C1 segment of cervical spinal cord (tissue), 14 donors: Measurements from ENCODE around the gene PRKD1.
A peak's percentile ranks its signal among the peaks of the same experiment; 100 is the strongest.
"Not testable (repeated sequence)": the region's sequence is repeated elsewhere in the genome, so short reads cannot be mapped to it uniquely, and the experiment has no call there.

Experiments used
- DNase-seq, 14 donors: peaks; one replicate each; lab custom pipeline; 2025; lab: John Stamatoyannopoulos, UW

The PRKD1 gene

GRCh38 chr14:29743531-29743930 is 184.1 kb downstream of the PRKD1 start:
- DNase-seq = peak in 1 of 14 donors; percentile 11

- DNase-seq = no peak
Measured at GRCh38 chr14:29741909-29742401, 185.7 kb downstream of the PRKD1 start.

- no peak for DNase-seq
Measured at GRCh38 chr14:29740491-29740890, 187.2 kb downstream of the PRKD1 start.

GRCh38 chr14:29738950-29739349 is 188.7 kb downstream of the PRKD1 start:
- DNase-seq = no peak

GRCh38 chr14:29738056-29738455 is 189.6 kb downstream of the PRKD1 start:
- DNase-seq = no peak

GRCh38 chr14:29735459-29735858 is 192.2 kb downstream of the PRKD1 start:
- no peak for DNase-seq

- no peak for DNase-seq
Measured at GRCh38 chr14:29734732-29735131, 192.9 kb downstream of the PRKD1 start.

- DNase-seq = not testable (repeated sequence)
Measured at GRCh38 chr14:29726560-29727331, 200.9 kb downstream of the PRKD1 start.

GRCh38 chr14:29724991-29725390 is 202.7 kb downstream of the PRKD1 start:
- no peak for DNase-seq

GRCh38 chr14:29722831-29723230 is 204.8 kb downstream of the PRKD1 start:
- DNase-seq = no peak

- no peak for DNase-seq
Measured at GRCh38 chr14:29721586-29721985, 206.1 kb downstream of the PRKD1 start.

- no peak for DNase-seq
Measured at GRCh38 chr14:29717901-29718300, 209.7 kb downstream of the PRKD1 start.

- no peak for DNase-seq
Measured at GRCh38 chr14:29716150-29716549, 211.5 kb downstream of the PRKD1 start.

GRCh38 chr14:29712601-29713000 is 215.0 kb downstream of the PRKD1 start:
- no peak for DNase-seq

- DNase-seq = no peak
Measured at GRCh38 chr14:29710015-29710414, 217.6 kb downstream of the PRKD1 start.

GRCh38 chr14:29709490-29709889 is 218.2 kb downstream of the PRKD1 start:
- DNase-seq = no peak

- DNase-seq = no peak
Measured at GRCh38 chr14:29706700-29707099, 220.9 kb downstream of the PRKD1 start.

- no peak for DNase-seq
Measured at GRCh38 chr14:29705801-29706200, 221.8 kb downstream of the PRKD1 start.

GRCh38 chr14:29689597-29689996 is 238.1 kb downstream of the PRKD1 start:
- not testable (repeated sequence) for DNase-seq

- DNase-seq = no peak
Measured at GRCh38 chr14:29687866-29688265, 239.8 kb downstream of the PRKD1 start.

GRCh38 chr14:29687071-29687765 is 240.4 kb downstream of the PRKD1 start:
- no peak for DNase-seq

GRCh38 chr14:29684926-29685325 is 242.7 kb downstream of the PRKD1 start:
- DNase-seq = no peak

GRCh38 chr14:29682789-29683188 is 244.9 kb downstream of the PRKD1 start:
- no peak for DNase-seq
